ENCODE data around the gene PDE7B.

Gene PDE7B

DNA sequence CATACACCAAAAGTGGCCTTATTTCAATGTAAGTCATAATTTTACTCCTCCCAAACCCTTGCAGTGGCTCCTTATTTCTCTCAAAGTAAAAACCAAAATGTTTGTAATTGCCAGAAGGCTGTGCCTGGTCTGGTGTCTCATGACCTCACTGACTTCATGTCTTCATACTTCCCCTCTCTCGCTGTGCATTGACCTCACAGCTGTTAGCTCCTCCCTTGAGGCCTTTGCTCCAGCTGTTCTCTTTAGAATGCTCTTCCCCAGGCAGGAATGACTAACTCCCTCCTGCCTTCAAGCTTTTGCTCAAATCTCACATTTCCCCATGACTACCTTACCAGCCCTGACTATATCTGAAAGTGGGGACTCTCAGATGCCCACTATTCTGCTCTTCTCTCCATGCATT lies 315.3 kb downstream of the PDE7B start:
- no peaks in the 10 kb centered on the region for H3K79me2 ChIP-seq (ENCODE audit: low read length)

DNA sequence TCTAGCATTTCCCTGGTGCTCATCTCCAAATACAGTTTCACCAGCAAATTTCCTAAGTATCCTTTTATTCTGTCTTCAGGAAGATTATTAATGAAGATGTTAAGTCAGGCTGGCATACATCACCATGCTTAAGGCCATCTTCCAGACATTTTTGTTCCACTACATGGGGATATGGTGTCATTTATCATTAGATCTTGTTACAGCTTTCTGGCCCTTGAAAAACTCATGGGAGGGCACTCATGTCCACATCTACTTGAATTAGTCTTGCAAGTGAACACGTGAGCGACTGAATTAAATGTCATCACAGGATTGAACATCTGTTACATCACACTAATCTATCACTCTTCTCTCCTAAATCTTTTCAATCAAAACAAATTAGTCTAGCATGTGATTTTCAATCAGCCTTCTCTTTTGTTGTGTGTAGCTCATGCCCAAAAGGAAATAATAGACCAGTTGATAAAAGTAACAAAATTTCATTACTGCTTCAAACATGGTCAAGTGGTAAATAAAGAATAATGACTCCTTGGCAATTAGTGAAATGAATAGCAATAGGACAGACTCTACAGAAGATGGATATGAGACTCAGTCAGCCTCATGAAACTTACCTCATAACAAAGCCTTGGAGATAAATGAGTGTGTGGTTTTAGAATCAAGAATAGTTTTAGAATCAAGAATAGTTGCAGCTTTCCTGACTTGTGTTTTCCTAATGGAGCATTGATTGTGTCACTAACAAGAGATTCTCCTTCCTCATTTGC lies 318.1 kb downstream of the PDE7B start:
- Histone ChIP-seq H3K27me3 (replicated peaks; ENCODE audit: insufficient read depth, low read length) (no peaks in the 10 kb centered on the region), H3K4me2 (ENCODE audit: low read depth, low read length) (no peak overlapping the region), H3K9me3 (replicated peaks; ENCODE audit: insufficient read depth, low read length) (no peaks in the 10 kb centered on the region), H3K79me2 (ENCODE audit: low read length) (no peaks in the 10 kb centered on the region), H2AFZ (ENCODE audit: low read length) (no peak overlapping the region), H3K36me3 (replicated peaks; ENCODE audit: insufficient read depth, low read length) (no peaks in the 10 kb centered on the region), H3K4me1 (ENCODE audit: low read length) (no peaks in the 10 kb centered on the region), H3K4me3 (ENCODE audit: low read length) (no peak overlapping the region), H3K27ac (ENCODE audit: low read length) (no peak overlapping the region), H3F3A (ENCODE audit: insufficient read depth, low read length) (no peaks in the 10 kb centered on the region), H3K9me2 (replicated peaks; ENCODE audit: insufficient read depth, low read length) (no peaks in the 10 kb centered on the region), H3K9ac (ENCODE audit: low read length) (no peak overlapping the region), H4K20me1 (ENCODE audit: insufficient read depth, low read length) (no peaks in the 10 kb centered on the region)
- no peak for TF ChIP-seq EZH2phosphoT487 (IDR thresholded peaks at IDR 0.05; ENCODE audit: low read length)
- TF ChIP-seq, protein P1, sequence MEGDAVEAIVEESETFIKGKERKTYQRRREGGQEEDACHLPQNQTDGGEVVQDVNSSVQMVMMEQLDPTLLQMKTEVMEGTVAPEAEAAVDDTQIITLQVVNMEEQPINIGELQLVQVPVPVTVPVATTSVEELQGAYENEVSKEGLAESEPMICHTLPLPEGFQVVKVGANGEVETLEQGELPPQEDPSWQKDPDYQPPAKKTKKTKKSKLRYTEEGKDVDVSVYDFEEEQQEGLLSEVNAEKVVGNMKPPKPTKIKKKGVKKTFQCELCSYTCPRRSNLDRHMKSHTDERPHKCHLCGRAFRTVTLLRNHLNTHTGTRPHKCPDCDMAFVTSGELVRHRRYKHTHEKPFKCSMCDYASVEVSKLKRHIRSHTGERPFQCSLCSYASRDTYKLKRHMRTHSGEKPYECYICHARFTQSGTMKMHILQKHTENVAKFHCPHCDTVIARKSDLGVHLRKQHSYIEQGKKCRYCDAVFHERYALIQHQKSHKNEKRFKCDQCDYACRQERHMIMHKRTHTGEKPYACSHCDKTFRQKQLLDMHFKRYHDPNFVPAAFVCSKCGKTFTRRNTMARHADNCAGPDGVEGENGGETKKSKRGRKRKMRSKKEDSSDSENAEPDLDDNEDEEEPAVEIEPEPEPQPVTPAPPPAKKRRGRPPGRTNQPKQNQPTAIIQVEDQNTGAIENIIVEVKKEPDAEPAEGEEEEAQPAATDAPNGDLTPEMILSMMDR (IDR thresholded peaks at IDR 0.05; ENCODE audit: low read length): no peak
- TF ChIP-seq EZH2 (optimal IDR thresholded peaks at IDR 0.05; ENCODE audit: low read depth, low read length): no peak
- DNase-seq: no peak

More for the DNA sequence above, 315.3 kb downstream of the PDE7B start:
- Histone ChIP-seq H3K9ac (ENCODE audit: low read length) (no peak overlapping the region), H3K36me3 (replicated peaks; ENCODE audit: insufficient read depth, low read length) (no peaks in the 10 kb centered on the region), H3K4me3 (ENCODE audit: low read length) (no peak overlapping the region), H3K4me2 (ENCODE audit: low read depth, low read length) (no peak overlapping the region), H3K27me3 (replicated peaks; ENCODE audit: insufficient read depth, low read length) (no peaks in the 10 kb centered on the region), H3F3A (ENCODE audit: insufficient read depth, low read length) (no peaks in the 10 kb centered on the region), H3K27ac (ENCODE audit: low read length) (no peak overlapping the region), H2AFZ (ENCODE audit: low read length) (no peak overlapping the region), H4K20me1 (ENCODE audit: insufficient read depth, low read length) (no peaks in the 10 kb centered on the region), H3K9me2 (replicated peaks; ENCODE audit: insufficient read depth, low read length) (no peaks in the 10 kb centered on the region), H3K4me1 (ENCODE audit: low read length) (no peaks in the 10 kb centered on the region), H3K9me3 (replicated peaks; ENCODE audit: insufficient read depth, low read length) (no peaks in the 10 kb centered on the region)
- no peak for DNase-seq
- TF ChIP-seq EZH2 (optimal IDR thresholded peaks at IDR 0.05; ENCODE audit: low read depth, low read length): no peak
- TF ChIP-seq, protein P1 (IDR thresholded peaks at IDR 0.05; ENCODE audit: low read length): no peak
- no peak for TF ChIP-seq EZH2phosphoT487 (IDR thresholded peaks at IDR 0.05; ENCODE audit: low read length)

DNA sequence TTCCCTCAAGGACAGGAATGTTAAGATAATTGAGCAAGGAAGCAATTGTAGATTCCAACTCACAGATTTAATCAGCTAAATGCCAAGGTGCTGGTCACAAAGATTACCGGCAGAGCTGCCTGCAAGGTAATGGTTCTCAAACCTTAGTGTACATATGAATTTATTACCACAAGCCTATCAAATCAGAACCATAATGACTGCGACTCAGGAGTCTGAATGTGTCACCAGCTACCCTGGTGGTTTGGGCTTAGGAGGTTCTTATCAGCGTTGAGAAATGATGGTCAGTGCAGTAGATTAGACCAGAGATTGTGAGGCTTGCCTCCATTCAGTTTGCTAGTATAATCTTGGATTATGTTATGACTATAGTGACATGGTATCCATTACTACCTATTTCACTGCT lies 319.7 kb downstream of the PDE7B start:
- H3K36me3 ChIP-seq (replicated peaks; ENCODE audit: insufficient read depth, low read length): no peaks in the 10 kb centered on the region
- no peaks in the 10 kb centered on the region for H3K9me3 ChIP-seq (replicated peaks; ENCODE audit: insufficient read depth, low read length)
- H3K9ac ChIP-seq (ENCODE audit: low read length): no peak overlapping the region
- no peaks in the 10 kb centered on the region for H4K20me1 ChIP-seq (ENCODE audit: insufficient read depth, low read length)
- no peak for DNase-seq
- H3K4me2 ChIP-seq (ENCODE audit: low read depth, low read length): no peak overlapping the region
- H3K9me2 ChIP-seq (replicated peaks; ENCODE audit: insufficient read depth, low read length): no peaks in the 10 kb centered on the region
- H3K27ac ChIP-seq (ENCODE audit: low read length): no peak overlapping the region
- no peaks in the 10 kb centered on the region for H3K27me3 ChIP-seq (replicated peaks; ENCODE audit: insufficient read depth, low read length)
- no peaks in the 10 kb centered on the region for H3K79me2 ChIP-seq (ENCODE audit: low read length)
- no peak overlapping the region for H3K4me3 ChIP-seq (ENCODE audit: low read length)
- no peak overlapping the region for H2AFZ ChIP-seq (ENCODE audit: low read length)
- no peaks in the 10 kb centered on the region for H3K4me1 ChIP-seq (ENCODE audit: low read length)
- H3F3A ChIP-seq (ENCODE audit: insufficient read depth, low read length): no peaks in the 10 kb centered on the region
- TF ChIP-seq, protein P1 (IDR thresholded peaks at IDR 0.05; ENCODE audit: low read length): no peak
- TF ChIP-seq EZH2phosphoT487 (IDR thresholded peaks at IDR 0.05; ENCODE audit: low read length): no peak
- no peak for TF ChIP-seq EZH2 (optimal IDR thresholded peaks at IDR 0.05; ENCODE audit: low read depth, low read length)

Data from MM.1S (cell line).